ENCODE results near the gene EPM2AIP1.

Gene EPM2AIP1

DNA sequence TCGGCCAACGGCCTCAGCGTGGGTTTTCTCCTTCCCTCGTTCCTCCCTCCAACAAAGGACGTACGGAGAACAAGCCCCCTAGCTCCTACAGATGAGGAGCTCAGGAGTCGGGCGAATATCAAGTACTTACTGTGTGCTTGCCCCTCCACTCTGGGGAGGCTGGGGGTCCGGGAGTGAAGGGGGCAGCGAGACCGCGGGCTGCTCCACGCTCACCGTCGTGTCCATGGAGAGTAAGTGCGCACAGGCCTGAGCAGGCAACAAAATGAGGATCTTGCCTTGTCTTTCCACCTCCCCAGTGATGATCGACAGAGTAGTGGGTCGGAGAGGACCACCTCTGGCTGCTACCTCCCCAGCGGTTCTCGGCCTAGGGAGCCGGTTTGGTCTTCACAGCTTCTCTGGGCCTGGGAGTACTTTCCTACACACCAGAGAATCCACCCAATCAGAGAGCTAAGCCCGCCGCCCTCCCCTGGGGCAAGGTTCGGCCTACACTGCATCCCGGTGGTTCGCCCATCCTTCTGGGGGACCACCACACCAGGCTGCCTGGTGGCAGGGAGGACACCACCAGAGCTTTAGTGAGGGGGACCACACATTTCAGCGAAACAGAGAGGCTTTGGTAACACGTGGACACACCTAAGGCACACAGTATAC, 47.5 kb downstream of the EPM2AIP1 start:
- H3K36me3 Mint-ChIP-seq (ENCODE audit: low read depth), result peaks cover 17% of the 10 kb centered on the region
- peaks cover 29% of the 10 kb centered on the region for H3K9me3 Mint-ChIP-seq
- H3K4me1 Mint-ChIP-seq (ENCODE audit: low read depth), result peaks cover 8% of the 10 kb centered on the region
- no peak overlapping the region for H3K27ac Mint-ChIP-seq
- H3K27me3 Mint-ChIP-seq (ENCODE audit: low read depth), result peaks cover 26% of the 10 kb centered on the region
- peak overlapping the region; percentile 78 for H3K4me3 Mint-ChIP-seq

DNA sequence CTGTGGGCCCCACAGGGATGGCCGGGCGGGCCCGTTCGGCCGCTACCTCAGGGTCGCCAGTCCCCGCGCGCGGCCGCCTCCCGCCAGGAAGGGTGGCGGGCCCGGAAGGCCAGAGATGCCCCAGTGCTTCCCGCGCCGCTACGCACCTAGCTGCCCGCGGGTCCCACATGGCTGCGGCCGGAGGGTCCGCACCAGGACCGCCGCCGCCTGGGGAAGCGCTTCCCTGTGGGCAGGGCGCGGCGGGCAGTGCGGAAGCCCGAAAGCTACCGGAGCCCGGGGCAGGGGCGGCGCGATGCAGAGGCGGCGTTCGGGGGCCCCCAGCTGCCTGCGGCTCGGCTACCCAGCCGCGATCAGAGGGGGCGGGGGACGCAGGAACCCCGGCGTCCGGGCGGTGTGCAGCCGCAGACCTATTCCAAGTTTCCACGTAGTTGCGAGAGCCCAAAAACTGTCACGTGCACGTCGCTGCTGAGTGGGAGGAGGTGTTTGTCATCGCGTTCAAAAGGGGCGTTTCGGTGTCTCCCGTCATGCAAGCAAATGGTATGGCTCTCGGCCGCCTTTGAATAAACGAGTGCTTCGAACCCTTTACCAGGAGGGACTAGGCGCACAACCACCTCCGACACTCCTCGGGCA, 48.2 kb downstream of the EPM2AIP1 start, which contains the start of gene TRANK1:
Gene TRANK1, minus strand, starts transcription at position 414 of the 630 bp plus-strand sequence. Its CDS starts 245 bp downstream, at position 169.
- Mint-ChIP-seq H3K4me1 (ENCODE audit: low read depth) (peaks cover 8% of the 10 kb centered on the region), H3K36me3 (ENCODE audit: low read depth) (peaks cover 17% of the 10 kb centered on the region), H3K27ac (peak within 1 kb of the TSS; percentile 45), H3K4me3 (peak within 1 kb of the TSS; percentile 78), H3K9me3 (peaks cover 29% of the 10 kb centered on the region), H3K27me3 (ENCODE audit: low read depth) (peaks cover 26% of the 10 kb centered on the region)

DNA sequence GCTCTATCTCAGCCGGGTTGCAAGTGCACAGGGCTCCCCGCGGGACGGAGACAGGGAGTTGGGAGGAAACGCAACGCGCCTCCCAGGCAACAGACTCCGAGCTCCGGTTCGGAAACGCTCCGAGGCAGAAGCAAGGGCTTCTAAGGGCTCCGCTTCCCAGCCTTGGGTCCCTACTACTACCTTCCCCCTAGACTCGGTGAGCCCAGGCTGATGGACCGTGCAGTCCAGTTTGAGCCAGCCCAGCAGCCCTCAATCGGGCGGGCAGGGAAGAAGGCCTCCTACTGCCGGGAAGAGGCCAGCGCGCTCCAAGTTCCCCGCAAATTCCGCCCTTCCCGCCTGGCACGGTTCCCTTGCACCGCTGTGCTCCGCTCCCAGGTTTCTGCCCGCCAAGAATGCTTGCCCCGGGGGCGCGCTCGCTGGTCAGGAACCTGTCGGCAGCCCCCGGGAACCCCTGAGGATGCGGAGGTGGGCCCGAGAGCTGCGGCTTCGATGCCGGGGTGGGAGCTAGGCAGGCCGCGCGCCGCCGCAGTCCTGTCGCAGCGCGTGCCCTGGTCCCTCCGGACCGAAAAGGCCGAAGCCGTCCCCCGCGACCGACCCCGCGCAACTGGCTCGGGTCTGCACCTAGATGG, 48.8 kb downstream of the EPM2AIP1 start:
- peaks cover 14% of the 10 kb centered on the region for H3K36me3 Mint-ChIP-seq (ENCODE audit: low read depth)
- H3K4me1 Mint-ChIP-seq (ENCODE audit: low read depth), result peaks cover 8% of the 10 kb centered on the region
- H3K27me3 Mint-ChIP-seq (ENCODE audit: low read depth), result peaks cover 22% of the 10 kb centered on the region
- H3K27ac Mint-ChIP-seq, result no peak overlapping the region
- H3K4me3 Mint-ChIP-seq, result peak overlapping the region; percentile 66
- H3K9me3 Mint-ChIP-seq, result peaks cover 23% of the 10 kb centered on the region

DNA sequence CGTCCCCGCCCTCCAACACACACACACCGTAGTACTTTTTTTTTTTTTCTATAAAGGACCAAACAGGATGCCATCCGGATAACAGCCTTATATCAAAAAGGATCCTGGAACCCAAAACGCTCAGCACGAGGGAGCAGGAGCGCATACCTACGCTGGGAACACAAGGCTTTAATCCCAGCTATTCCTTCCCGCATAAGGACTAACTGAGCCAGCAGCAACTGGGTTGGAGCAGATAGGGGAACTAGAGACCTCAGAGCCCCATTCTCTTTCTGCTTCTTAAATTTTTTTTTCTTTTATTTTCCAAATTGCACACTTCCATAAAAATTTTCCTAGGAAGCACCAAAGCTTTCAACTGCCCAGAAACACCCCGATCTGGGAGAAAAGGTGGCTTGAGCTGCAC, 49.3 kb downstream of the EPM2AIP1 start:
- Mint-ChIP-seq H3K36me3 (ENCODE audit: low read depth) (peaks cover 11% of the 10 kb centered on the region), H3K4me1 (ENCODE audit: low read depth) (peaks cover 8% of the 10 kb centered on the region), H3K27ac (no peak overlapping the region), H3K9me3 (peaks cover 18% of the 10 kb centered on the region), H3K4me3 (peak overlapping the region; percentile 66), H3K27me3 (ENCODE audit: low read depth) (peaks cover 22% of the 10 kb centered on the region)

DNA sequence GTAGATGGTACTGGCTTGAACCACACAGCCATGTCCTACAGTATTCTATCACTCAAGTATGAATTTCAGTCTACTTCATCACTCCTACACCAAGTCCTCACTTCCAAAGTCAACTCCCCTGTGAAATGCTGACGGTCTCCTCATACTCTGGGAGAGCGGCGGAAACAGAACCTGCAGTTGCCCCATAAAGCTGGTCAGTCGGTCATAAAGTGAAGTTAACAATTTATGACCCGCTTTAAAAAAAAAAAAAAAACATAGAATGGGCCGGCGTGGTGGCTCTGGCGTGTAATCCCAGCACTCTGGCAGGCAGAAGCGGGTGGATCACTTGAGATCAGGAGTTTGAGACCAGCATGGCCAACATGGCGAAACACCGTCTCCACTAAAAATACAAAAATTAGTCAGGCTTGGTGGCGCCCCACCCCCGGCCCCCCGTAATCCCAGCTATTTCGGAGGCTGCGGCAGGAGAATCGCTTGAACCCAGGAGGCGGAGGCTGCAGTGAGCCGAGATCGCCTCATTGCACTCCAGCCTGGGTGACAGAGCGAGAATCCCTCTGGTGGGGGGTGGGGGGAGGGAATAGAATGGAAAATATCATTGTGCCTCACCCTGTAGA, 50.2 kb downstream of the EPM2AIP1 start:
- peaks cover 22% of the 10 kb centered on the region for H3K27me3 Mint-ChIP-seq (ENCODE audit: low read depth)
- peaks cover 8% of the 10 kb centered on the region for H3K36me3 Mint-ChIP-seq (ENCODE audit: low read depth)
- no peak overlapping the region for H3K4me3 Mint-ChIP-seq
- H3K27ac Mint-ChIP-seq, result no peak overlapping the region
- peaks cover 8% of the 10 kb centered on the region for H3K4me1 Mint-ChIP-seq (ENCODE audit: low read depth)
- peaks cover 13% of the 10 kb centered on the region for H3K9me3 Mint-ChIP-seq

DNA sequence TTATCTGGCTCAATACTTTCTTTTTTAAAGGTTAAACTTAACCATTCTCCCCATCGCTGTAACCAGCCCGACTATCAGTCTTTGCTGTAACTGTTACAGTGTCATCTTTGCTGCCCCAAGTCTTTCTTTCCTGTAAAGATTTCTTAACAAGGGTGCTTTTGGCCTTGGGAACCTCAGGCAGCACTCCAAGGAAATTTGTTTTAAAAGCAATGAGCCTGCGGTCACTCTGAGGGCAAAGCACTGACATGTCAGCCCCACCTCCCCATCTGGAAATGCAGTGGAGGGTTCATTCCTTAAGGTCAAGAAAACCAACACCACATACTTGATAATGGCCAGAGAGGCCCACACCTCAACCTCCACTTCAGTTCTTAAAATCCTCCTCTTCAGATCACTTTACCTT, 51.3 kb downstream of the EPM2AIP1 start:
- Mint-ChIP-seq H3K27ac (no peak overlapping the region), H3K9me3 (peaks cover 5% of the 10 kb centered on the region), H3K4me1 (ENCODE audit: low read depth) (peaks cover 8% of the 10 kb centered on the region), H3K36me3 (ENCODE audit: low read depth) (peaks cover under 1% of the 10 kb centered on the region), H3K4me3 (no peak overlapping the region), H3K27me3 (ENCODE audit: low read depth) (peaks cover 22% of the 10 kb centered on the region)

DNA sequence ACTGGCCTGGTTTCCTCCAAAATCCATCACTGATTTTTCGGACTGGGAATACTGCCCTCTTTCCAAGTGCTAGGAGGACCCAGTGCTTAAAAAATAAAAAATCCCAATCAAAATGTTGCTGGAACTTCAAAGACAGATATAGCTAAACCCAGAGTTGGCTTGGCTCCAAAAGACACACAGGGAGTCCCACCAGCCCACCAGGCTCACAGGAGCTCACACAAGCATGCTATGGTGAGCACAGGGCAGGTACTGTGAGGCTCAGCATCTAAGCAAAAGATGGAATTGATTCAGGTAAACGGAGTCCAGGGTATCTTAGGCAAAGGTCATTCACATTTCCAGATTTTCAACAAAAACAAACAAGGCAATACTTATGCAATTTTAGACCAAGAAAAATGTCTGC, 51.8 kb downstream of the EPM2AIP1 start:
- Mint-ChIP-seq H3K27me3 (ENCODE audit: low read depth) (peaks cover 23% of the 10 kb centered on the region), H3K36me3 (ENCODE audit: low read depth) (no peaks in the 10 kb centered on the region), H3K4me3 (no peak overlapping the region), H3K27ac (no peak overlapping the region), H3K9me3 (peaks cover 4% of the 10 kb centered on the region), H3K4me1 (ENCODE audit: low read depth) (peaks cover 8% of the 10 kb centered on the region)

DNA sequence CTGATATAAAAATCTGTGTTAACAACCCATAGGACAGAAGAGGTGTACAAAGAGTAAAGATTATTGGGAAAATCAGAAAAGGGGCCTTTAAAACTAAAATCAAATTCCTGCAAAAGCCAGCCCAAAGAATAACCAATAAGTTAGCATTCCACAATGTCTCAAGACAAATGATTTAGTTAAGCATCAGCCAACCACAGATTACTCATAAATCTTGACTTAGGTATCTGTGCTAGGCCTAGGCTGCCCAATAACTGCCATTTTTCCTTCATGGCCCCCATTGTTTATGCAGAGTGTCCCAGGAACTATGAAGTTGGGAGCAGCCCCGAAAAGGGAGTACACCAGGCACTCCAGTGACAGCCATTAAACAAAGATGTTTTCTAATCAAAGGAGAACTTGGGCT, 55.4 kb downstream of the EPM2AIP1 start:
- peaks cover 1% of the 10 kb centered on the region for H3K36me3 Mint-ChIP-seq (ENCODE audit: low read depth)
- H3K27me3 Mint-ChIP-seq (ENCODE audit: low read depth), result peaks cover 4% of the 10 kb centered on the region
- H3K9me3 Mint-ChIP-seq, result no peaks in the 10 kb centered on the region
- no peaks in the 10 kb centered on the region for H3K4me1 Mint-ChIP-seq (ENCODE audit: low read depth)
- H3K27ac Mint-ChIP-seq, result no peak overlapping the region
- H3K4me3 Mint-ChIP-seq, result no peak overlapping the region

Measured in T-helper 1 cell treated with Interleukin-12 subunit alpha and Interleukin-12 subunit beta and Interleukin-4 antibody, amounts not matched to agents 30 μg/mL and 1 μg/mL, for 36 hours (primary cell).